Measurements from ENCODE around the gene VARS1.

DNA sequence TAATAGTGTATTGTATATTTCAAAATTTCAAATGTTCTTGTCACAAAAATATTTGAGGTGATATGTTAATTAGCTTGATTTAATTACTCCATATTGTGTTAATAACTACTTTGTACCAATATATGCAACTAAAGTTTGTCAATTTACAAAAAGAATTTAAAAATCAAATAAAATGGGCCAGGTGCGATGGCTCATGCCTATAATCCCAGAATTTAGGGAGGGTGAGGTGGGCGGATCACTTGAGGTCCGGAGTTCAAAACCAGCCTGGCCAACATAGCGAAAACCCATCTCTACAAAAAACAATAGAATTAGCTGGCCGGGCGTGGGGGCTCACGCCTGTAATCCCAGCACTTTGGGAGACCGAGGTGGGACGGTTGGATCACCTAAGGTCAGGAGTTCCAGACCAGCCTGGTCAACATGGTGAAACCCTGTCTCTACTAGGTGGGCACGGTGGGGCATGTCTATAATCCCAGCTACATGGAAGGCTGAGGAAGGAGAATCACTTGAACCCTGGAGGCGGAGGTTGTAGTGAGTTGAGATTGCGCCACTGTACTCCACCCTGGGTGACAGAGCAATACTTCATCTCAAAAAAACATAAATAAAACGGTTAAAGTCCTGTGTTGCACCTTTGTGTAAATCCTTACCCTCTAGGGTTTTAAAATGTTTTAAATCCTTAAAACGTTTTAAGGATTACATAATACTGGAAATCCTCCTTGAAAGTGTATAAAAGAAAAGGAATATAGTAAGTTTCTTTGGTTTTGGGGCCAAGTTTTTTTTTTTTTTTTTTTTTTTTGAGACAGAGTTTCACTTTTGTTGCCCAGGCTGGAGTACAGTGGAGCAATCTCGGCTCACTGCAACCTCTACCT is 36.0 kb upstream of the VARS1 start:
- TF ChIP-seq EZH2 (IDR thresholded peaks at IDR 0.05; ENCODE audit: insufficient read depth, poor library complexity, severe bottlenecking) = no peak
- TF ChIP-seq EZH2phosphoT487 (IDR thresholded peaks at IDR 0.05; ENCODE audit: insufficient read depth, low read depth) = no peak
